Midbrain (tissue), 1 donor: Measurements from ENCODE around the gene ZBTB7B.
A peak's percentile ranks its signal among the peaks of the same experiment; 100 is the strongest.

Experiments used
- DNase-seq: peaks from one replicate; lab custom pipeline; 2025; lab: John Stamatoyannopoulos, UW

ZBTB7B gene

GRCh38 chr1:155017041-155017945 is 14.7 kb downstream of the ZBTB7B start:
- DNase-seq = peak; percentile 90

- DNase-seq = no peak
Measured at GRCh38 chr1:155017946-155018316, 15.3 kb downstream of the ZBTB7B start.

- DNase-seq = no peak
Measured at GRCh38 chr1:155018617-155019348, 16.2 kb downstream of the ZBTB7B start.

- DNase-seq = no peak
Measured at GRCh38 chr1:155019377-155020245, 17.0 kb downstream of the ZBTB7B start.

GRCh38 chr1:155022136-155022926 is 19.7 kb downstream of the ZBTB7B start:
- DNase-seq = no peak

- DNase-seq = no peak
Measured at GRCh38 chr1:155022927-155023236, 20.3 kb downstream of the ZBTB7B start.

- DNase-seq = no peak
Measured at GRCh38 chr1:155023627-155024026, 21.0 kb downstream of the ZBTB7B start.

GRCh38 chr1:155024315-155024714 is 21.7 kb downstream of the ZBTB7B start:
- no peak for DNase-seq

GRCh38 chr1:155026154-155026553 is 23.6 kb downstream of the ZBTB7B start:
- DNase-seq = no peak

GRCh38 chr1:155026588-155026987 is 24.0 kb downstream of the ZBTB7B start:
- DNase-seq = no peak

- DNase-seq = no peak
Measured at GRCh38 chr1:155029513-155030242, 27.1 kb downstream of the ZBTB7B start.

- DNase-seq = no peak
Measured at GRCh38 chr1:155030243-155030795, 27.7 kb downstream of the ZBTB7B start.

GRCh38 chr1:155030899-155031298 is 28.3 kb downstream of the ZBTB7B start:
- DNase-seq = no peak

- DNase-seq = no peak
Measured at GRCh38 chr1:155032886-155033285, 30.3 kb downstream of the ZBTB7B start.

- DNase-seq = no peak
Measured at GRCh38 chr1:155033524-155033923, 30.9 kb downstream of the ZBTB7B start, which contains the start of the genes DCST1 and DCST2. Gene DCST1 (plus strand): TSS chr1:155033824. CDS start chr1:155034037, 213 bp downstream. Gene DCST2 (minus strand): TSS chr1:155033781. CDS start chr1:155033701, 80 bp downstream.

- no peak for DNase-seq
Measured at GRCh38 chr1:155034318-155035208, 32.0 kb downstream of the ZBTB7B start.

- no peak for DNase-seq
Measured at GRCh38 chr1:155035936-155036335, 33.3 kb downstream of the ZBTB7B start.

- no peak for DNase-seq
Measured at GRCh38 chr1:155037043-155037442, 34.4 kb downstream of the ZBTB7B start.

GRCh38 chr1:155037851-155038441 is 35.3 kb downstream of the ZBTB7B start:
- no peak for DNase-seq
